Transverse colon (tissue), 4 donors: Measurements from ENCODE around the gene KRT84. TPM values are rescaled to one million over a fixed set of nuclear protein-coding genes. Genes with fewer than 3 reads are reported as not detected.

Experiments
- DNase-seq: peaks from one replicate; pipeline ENCODE4 v3.0.0-alpha.2; 2019
- H3K27ac ChIP-seq, 4 donors: fragments of 200-600 bp; sonication (generic); 2 replicates each; pipeline ENCODE4 v1.5.1; 2016 to 2018; ENCODE audit warnings: inconsistent platforms in 4 of 4
- H3K27me3 ChIP-seq: fragments of 200-600 bp; sonication (generic); 2 replicates; pipeline ENCODE4 v1.5.1; 2017; ENCODE audit warnings: inconsistent platforms
- H3K36me3 ChIP-seq, 4 donors: fragments of 200-600 bp; sonication (generic); 2 replicates each; pipeline ENCODE4 v1.5.1; 2017 to 2019; ENCODE audit warnings: inconsistent platforms in 4 of 4
- H3K4me1 ChIP-seq, 4 donors: fragments of 200-600 bp; sonication (generic); 2 replicates each; pipeline ENCODE4 v1.5.1; 2017 to 2020; ENCODE audit warnings: inconsistent platforms in 4 of 4
- H3K4me3 ChIP-seq, 4 donors: fragments of 200-600 bp; sonication (generic); 1 replicate in 1 of 4; 2 replicates in 3 of 4; pipeline versions ENCODE4 v1.5.1 to v1.6.1; 2017 to 2019; ENCODE audit warnings: inconsistent platforms in 4 of 4
- H3K9me3 ChIP-seq, 2 donors: fragments of 200-600 bp; sonication (generic); 2 replicates each; pipeline ENCODE4 v1.5.1; 2017 to 2019; ENCODE audit warnings: inconsistent platforms in 2 of 2
- EP300 ChIP-seq: sonication (generic); formaldehyde crosslinking; IDR thresholded peaks from one replicate; pipeline ENCODE4 v1.6.1; 2017; ENCODE audit warnings: antibody characterized with exemption, low read depth
- POLR2A ChIP-seq: fragments of 450-650 bp; IDR thresholded peaks from one replicate; pipeline ENCODE4 v1.6.1; 2016; ENCODE audit warnings: antibody characterized with exemption, mild to moderate bottlenecking, moderate library complexity
- POLR2AphosphoS5 ChIP-seq, 3 donors: sonication (generic); formaldehyde crosslinking; IDR thresholded peaks; one replicate each; pipeline ENCODE4 v1.6.1; 2016; ENCODE audit warnings: antibody characterized with exemption in 3 of 3
- WGBS, 2 donors: methylation state at CpG; one replicate each; pipeline ENCODE4 v1.1.5; 2018; ENCODE audit warnings: low coverage in 1 of 2; 5-methylcytosine and 5-hydroxymethylcytosine counted together
- in situ Hi-C, 4 donors: fragments of 200-750 bp; cut with MboI; loops; one replicate each; pipeline versions ENCODE4 v1.15.0 to v1.15.1; 2017; ENCODE audit warnings: low sequenced_read_pairs in 3 of 4, low pct_ligation_motif_present in 1 of 4, low pct_unique_long_range_greater_than_20kb in 1 of 4
- intact Hi-C: fragments of 100-400 bp; cut with DNase I; formaldehyde crosslinking; loops from one replicate; pipeline ENCODE4 v1.15.1; 2023; ENCODE audit warnings: low total_unique reads
- total RNA-seq, 4 donors: library from RNA; depleted of rRNA; stranded (reverse); fragments of >200 nt; gene quantifications; one replicate each; pipeline ENCODE4 v1.1.0, GENCODE V29; 2016
- TF ChIP-seq, protein P1 (sequence below), 5 experiments: fragments of 200-600 bp in 3 of 5; fragments of 450-650 bp in 2 of 5; sonication (generic) in 3 of 5; IDR thresholded peaks; 1 replicate in 2 of 5; 2 replicates in 3 of 5; pipeline ENCODE4 v1.5.1; 2016 to 2017; ENCODE audit warnings: antibody characterized with exemption in 5 of 5, inconsistent platforms in 3 of 5, mild to moderate bottlenecking in 2 of 5, moderate library complexity in 1 of 5

Gene KRT84
- total RNA-seq, 4 donors from 2014 or later, result not detected

GRCh38 chr12:52432559-52433207 lies 47.2 kb upstream of the KRT84 start:
- no peak for DNase-seq
- 75 to 86% methylated on average over 1 to 6 of the region's 6 CpGs for WGBS, 2 donors
- Histone ChIP-seq H3K27me3 (no peaks in the 10 kb centered on the region), H3K27ac (no peak overlapping the region), H3K4me3 (no peak overlapping the region), H3K4me1 (peaks cover 0 to 15% (median 6%) of the 10 kb centered on the region in 4 donors), H3K36me3 (no peaks in the 10 kb centered on the region), H3K9me3 (no peaks in the 10 kb centered on the region)
- in situ Hi-C loops (no loop called here), intact Hi-C loops (no loop called here)
- TF ChIP-seq POLR2A (no peak), EP300 (no peak), POLR2AphosphoS5 (IDR thresholded peaks at IDR 0.05) (no peak)
- TF ChIP-seq, protein P1, sequence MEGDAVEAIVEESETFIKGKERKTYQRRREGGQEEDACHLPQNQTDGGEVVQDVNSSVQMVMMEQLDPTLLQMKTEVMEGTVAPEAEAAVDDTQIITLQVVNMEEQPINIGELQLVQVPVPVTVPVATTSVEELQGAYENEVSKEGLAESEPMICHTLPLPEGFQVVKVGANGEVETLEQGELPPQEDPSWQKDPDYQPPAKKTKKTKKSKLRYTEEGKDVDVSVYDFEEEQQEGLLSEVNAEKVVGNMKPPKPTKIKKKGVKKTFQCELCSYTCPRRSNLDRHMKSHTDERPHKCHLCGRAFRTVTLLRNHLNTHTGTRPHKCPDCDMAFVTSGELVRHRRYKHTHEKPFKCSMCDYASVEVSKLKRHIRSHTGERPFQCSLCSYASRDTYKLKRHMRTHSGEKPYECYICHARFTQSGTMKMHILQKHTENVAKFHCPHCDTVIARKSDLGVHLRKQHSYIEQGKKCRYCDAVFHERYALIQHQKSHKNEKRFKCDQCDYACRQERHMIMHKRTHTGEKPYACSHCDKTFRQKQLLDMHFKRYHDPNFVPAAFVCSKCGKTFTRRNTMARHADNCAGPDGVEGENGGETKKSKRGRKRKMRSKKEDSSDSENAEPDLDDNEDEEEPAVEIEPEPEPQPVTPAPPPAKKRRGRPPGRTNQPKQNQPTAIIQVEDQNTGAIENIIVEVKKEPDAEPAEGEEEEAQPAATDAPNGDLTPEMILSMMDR (IDR thresholded peaks at IDR 0.05), result no peak

DNA sequence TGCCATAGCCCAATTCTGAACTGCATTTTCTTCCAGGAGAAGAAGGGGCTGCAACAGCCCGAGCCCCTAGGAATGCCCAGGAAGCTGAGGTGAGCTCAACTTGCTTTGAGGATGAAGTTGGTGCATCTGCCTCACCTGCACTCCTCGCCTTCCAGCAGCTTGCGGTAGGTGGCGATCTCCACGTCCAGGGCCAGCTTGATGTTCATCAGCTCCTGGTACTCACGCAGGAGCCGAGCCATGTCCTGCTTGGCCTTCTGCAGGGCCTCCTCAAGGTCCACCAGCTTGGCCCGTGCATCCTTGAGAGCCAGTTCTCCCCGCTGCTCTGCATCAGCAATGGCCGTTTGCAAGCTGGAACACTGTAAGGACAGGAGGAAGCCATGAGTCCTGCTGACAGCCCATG lies 42.7 kb upstream of the KRT84 start:
- Histone ChIP-seq H3K4me1 (peaks cover 0 to 9% (median 4%) of the 10 kb centered on the region in 4 donors), H3K9me3 (no peaks in the 10 kb centered on the region), H3K27me3 (no peaks in the 10 kb centered on the region), H3K4me3 (no peak overlapping the region), H3K36me3 (no peaks in the 10 kb centered on the region), H3K27ac (no peak overlapping the region)
- WGBS, 2 donors, result 90% methylated on average over 10 of the region's 10 CpGs; no CpG with 5 or more reads in 1 of the 2 donors
- intact Hi-C loops, result no loop called here
- no peak for DNase-seq
- in situ Hi-C loops, result no loop called here
- no peak for TF ChIP-seq POLR2AphosphoS5 (IDR thresholded peaks at IDR 0.05)
- TF ChIP-seq, protein P1 (IDR thresholded peaks at IDR 0.05), result no peak
- no peak for TF ChIP-seq POLR2A
- TF ChIP-seq EP300, result no peak

DNA sequence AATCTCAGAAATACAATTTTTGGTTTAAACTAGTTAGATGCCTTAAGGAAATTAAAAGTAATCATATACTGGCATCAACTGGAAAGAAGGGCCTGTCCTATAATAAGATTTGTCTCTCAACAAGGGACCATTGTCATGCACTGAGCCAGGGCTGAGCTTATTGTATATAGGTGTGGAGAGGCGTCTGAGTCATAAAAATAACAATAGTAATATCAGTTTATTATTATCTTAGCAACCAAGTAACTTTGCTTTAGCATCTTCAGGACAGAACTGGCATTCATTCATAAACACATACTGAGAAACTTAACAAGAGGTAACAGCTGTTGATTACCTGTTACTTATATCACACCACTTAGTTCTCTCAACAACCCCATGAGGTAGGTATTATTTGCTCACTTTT lies 41.6 kb upstream of the KRT84 start:
- Histone ChIP-seq H3K27ac (no peak overlapping the region), H3K4me1 (peaks cover 0 to 13% (median 5%) of the 10 kb centered on the region in 4 donors), H3K27me3 (no peaks in the 10 kb centered on the region), H3K36me3 (no peaks in the 10 kb centered on the region), H3K9me3 (no peaks in the 10 kb centered on the region), H3K4me3 (no peak overlapping the region)
- intact Hi-C loops, result no loop called here
- in situ Hi-C loops, result no loop called here
- WGBS, 2 donors, result 45 to 47% methylated on average over 1 of the region's 1 CpG
- no peak for DNase-seq
- TF ChIP-seq, protein P1 (IDR thresholded peaks at IDR 0.05), result no peak
- TF ChIP-seq POLR2AphosphoS5 (IDR thresholded peaks at IDR 0.05), result no peak
- no peak for TF ChIP-seq POLR2A
- TF ChIP-seq EP300, result no peak

DNA sequence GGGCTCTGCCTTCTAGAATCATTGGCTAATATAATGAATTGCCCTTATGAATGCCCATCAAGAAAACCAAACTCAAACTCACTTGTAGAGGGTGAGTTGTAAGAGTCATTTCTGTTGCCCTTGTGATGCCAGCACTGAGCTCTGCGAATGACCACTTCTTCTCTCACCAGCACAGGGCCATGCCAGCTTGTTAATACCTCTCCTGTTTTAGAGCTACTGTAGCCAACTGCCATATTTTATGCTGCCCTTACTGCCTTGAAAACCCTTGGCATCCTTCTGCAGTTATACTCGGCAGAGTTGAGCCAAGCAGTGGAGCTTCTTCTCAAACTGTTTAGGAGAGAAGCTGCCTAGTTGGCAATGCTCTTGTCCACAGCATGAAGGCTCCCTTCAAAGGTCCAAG lies 40.6 kb upstream of the KRT84 start:
- no peak for DNase-seq
- H3K4me3 ChIP-seq, result no peak overlapping the region
- TF ChIP-seq EP300 (no peak), POLR2A (no peak), POLR2AphosphoS5 (IDR thresholded peaks at IDR 0.05) (no peak)
- TF ChIP-seq, protein P1 (IDR thresholded peaks at IDR 0.05), result no peak
- no peaks in the 10 kb centered on the region for H3K36me3 ChIP-seq
- in situ Hi-C loops (no loop called here), intact Hi-C loops (no loop called here)
- no peak overlapping the region for H3K27ac ChIP-seq
- no peaks in the 10 kb centered on the region for H3K27me3 ChIP-seq
- H3K9me3 ChIP-seq, result no peaks in the 10 kb centered on the region
- 79 to 100% methylated on average over 1 to 2 of the region's 2 CpGs for WGBS, 2 donors
- peaks cover 0 to 13% (median 5%) of the 10 kb centered on the region in 4 donors for H3K4me1 ChIP-seq
